ENCODE measurements around the gene MGAT3.

GRCh38 chr22:39479254-39479653 lies 22.4 kb downstream of the MGAT3 start:
- TF ChIP-seq CTCF (conservative IDR thresholded peaks at IDR 0.05) (no peak), ZFX (IDR thresholded peaks at IDR 0.05) (no peak)

Data from C4-2B (cell line).